CD4-positive, alpha-beta T cell treated with Interleukin-17A for 4 hours (primary cell): Measurements from ENCODE around the gene COL19A1.

ENCODE experiments used
- DNase-seq: peaks from one replicate; pipeline ENCODE4 v3.0.0-alpha.2; 2020; ENCODE audit warnings: mixed read lengths

COL19A1 gene

GRCh38 chr6:70241991-70242420 is 375.6 kb downstream of the COL19A1 start:
- DNase-seq = no peak

GRCh38 chr6:70246118-70246517 is 379.8 kb downstream of the COL19A1 start:
- no peak for DNase-seq

GRCh38 chr6:70252604-70253003 is 386.2 kb downstream of the COL19A1 start:
- DNase-seq = no peak

- DNase-seq = no peak
Observed at GRCh38 chr6:70253923-70254322, 387.6 kb downstream of the COL19A1 start.

GRCh38 chr6:70254784-70255183 is 388.4 kb downstream of the COL19A1 start:
- DNase-seq = no peak

GRCh38 chr6:70257768-70258273 is 391.5 kb downstream of the COL19A1 start:
- no peak for DNase-seq

GRCh38 chr6:70258483-70258882 is 392.1 kb downstream of the COL19A1 start:
- DNase-seq = no peak
